Liver (tissue), 9 donors: ENCODE data around the gene A4GALT. TPM values are rescaled to one million over a fixed set of nuclear protein-coding genes. Genes with fewer than 3 reads are reported as not detected.
A peak's percentile ranks its signal among the peaks of the same experiment; 100 is the strongest.

Experiments used
- DNase-seq: peaks from one replicate; pipeline ENCODE4 v3.0.0-alpha.2; 2017; ENCODE audit warnings: low spot score
- H3K27ac ChIP-seq, 2 donors: one replicate each; pipeline ENCODE4 v1.7.0; 2013; ENCODE audit warnings: inconsistent platforms in 2 of 2, low read length in 2 of 2, control low read depth in 1 of 2, low read depth in 1 of 2, mild to moderate bottlenecking in 1 of 2
- H3K27me3 ChIP-seq, 4 donors: one replicate each; pipeline versions ENCODE4 v1.6.1 to v1.7.0; 2013; ENCODE audit warnings: low read length in 3 of 4, inconsistent platforms in 1 of 4, mild to moderate bottlenecking in 1 of 4, moderate library complexity in 1 of 4; ENCODE audit not compliant: control insufficient read depth in 4 of 4, insufficient read depth in 4 of 4
- H3K36me3 ChIP-seq, 4 donors: one replicate each; pipeline versions ENCODE4 v1.6.1 to v1.7.0; 2013; ENCODE audit warnings: low read length in 3 of 4, mild to moderate bottlenecking in 3 of 4, low read depth in 1 of 4, moderate library complexity in 1 of 4; ENCODE audit not compliant: control insufficient read depth in 4 of 4, insufficient read depth in 3 of 4
- H3K4me1 ChIP-seq, 4 donors: one replicate each; pipeline versions ENCODE4 v1.6.1 to v1.7.0; 2013; ENCODE audit warnings: low read length in 3 of 4, mild to moderate bottlenecking in 3 of 4, moderate library complexity in 1 of 4; ENCODE audit not compliant: control insufficient read depth in 4 of 4, insufficient read depth in 4 of 4
- H3K4me3 ChIP-seq, 3 donors: one replicate each; pipeline versions ENCODE4 v1.6.1 to v1.7.0; 2013; ENCODE audit warnings: low read length in 3 of 3, control low read depth in 1 of 3, low read depth in 1 of 3, mild to moderate bottlenecking in 1 of 3
- H3K9ac ChIP-seq, 2 donors: one replicate each; pipeline ENCODE4 v1.7.0; 2013; ENCODE audit warnings: low read length in 2 of 2, mild to moderate bottlenecking in 2 of 2, moderate library complexity in 2 of 2, control low read depth in 1 of 2, low read depth in 1 of 2
- H3K9me3 ChIP-seq, 4 donors: one replicate each; pipeline versions ENCODE4 v1.6.1 to v1.7.0; 2013; ENCODE audit warnings: low read length in 3 of 4; ENCODE audit not compliant: control insufficient read depth in 4 of 4
- CTCF ChIP-seq: fragments of 150-350 bp; IDR thresholded peaks from 2 replicates; pipeline ENCODE4 v1.5.1; 2017; ENCODE audit warnings: improper control_type of control experiment, low read depth, low read length; ENCODE audit not compliant: missing input control
- EGR1 ChIP-seq, 2 donors: IDR thresholded peaks; 2 replicates each; pipeline ENCODE4 v1.6.1; 2016 to 2018; ENCODE audit warnings: antibody characterized with exemption in 2 of 2, low read depth in 2 of 2
- FOXA1 ChIP-seq: IDR thresholded peaks from 2 replicates; pipeline ENCODE4 v1.6.1; 2016; ENCODE audit warnings: antibody characterized with exemption
- FOXA2 ChIP-seq: IDR thresholded peaks from 2 replicates; pipeline ENCODE4 v1.6.1; 2016; ENCODE audit warnings: antibody characterized with exemption
- GABPA ChIP-seq, 2 donors: IDR thresholded peaks in 1 of 2; conservative IDR thresholded peaks in 1 of 2; 2 replicates each; pipeline ENCODE4 v1.6.1; 2016; ENCODE audit warnings: antibody characterized with exemption in 2 of 2, mild to moderate bottlenecking in 1 of 2, moderate library complexity in 1 of 2
- HNF4A ChIP-seq, 2 donors: conservative IDR thresholded peaks; 2 replicates each; pipeline ENCODE4 v1.6.1; 2016; ENCODE audit warnings: antibody characterized with exemption in 2 of 2, mild to moderate bottlenecking in 2 of 2
- HNF4G ChIP-seq: IDR thresholded peaks from 2 replicates; pipeline ENCODE4 v1.6.1; 2016; ENCODE audit warnings: antibody characterized with exemption
- JUND ChIP-seq, 2 donors: IDR thresholded peaks; 2 replicates each; pipeline ENCODE4 v1.6.1; 2016; ENCODE audit warnings: antibody characterized with exemption in 2 of 2
- MAX ChIP-seq: IDR thresholded peaks from 2 replicates; pipeline ENCODE4 v1.6.1; 2016; ENCODE audit warnings: antibody characterized with exemption
- NR2F2 ChIP-seq: IDR thresholded peaks from 2 replicates; pipeline ENCODE4 v1.6.1; 2016; ENCODE audit warnings: antibody characterized with exemption
- RAD21 ChIP-seq, 2 donors: IDR thresholded peaks; 2 replicates each; pipeline ENCODE4 v1.6.1; 2016; ENCODE audit warnings: antibody characterized with exemption in 2 of 2, mild to moderate bottlenecking in 2 of 2
- RXRA ChIP-seq, 2 donors: IDR thresholded peaks; 2 replicates each; pipeline ENCODE4 v1.6.1; 2017 to 2018; ENCODE audit warnings: antibody characterized with exemption in 2 of 2, mild to moderate bottlenecking in 1 of 2
- SP1 ChIP-seq: IDR thresholded peaks from 2 replicates; pipeline ENCODE4 v1.6.1; 2018; ENCODE audit warnings: antibody characterized with exemption, mild to moderate bottlenecking
- TAF1 ChIP-seq: conservative IDR thresholded peaks from 2 replicates; pipeline ENCODE4 v1.6.1; 2016; ENCODE audit warnings: antibody characterized with exemption, mild to moderate bottlenecking
- YY1 ChIP-seq: IDR thresholded peaks from 2 replicates; pipeline ENCODE4 v1.6.1; 2016; ENCODE audit warnings: antibody characterized with exemption, mild to moderate bottlenecking
- ZBTB33 ChIP-seq: IDR thresholded peaks from 2 replicates; pipeline ENCODE4 v1.6.1; 2016; ENCODE audit warnings: antibody characterized with exemption
- WGBS: extraction: QIAGEN DNeasy Blood & Tissue Kit; methylation state at CpG from one replicate; pipeline ENCODE4 v1.1.7; 2013; 5-methylcytosine and 5-hydroxymethylcytosine counted together
- polyA plus RNA-seq, 2 donors: library from polyadenylated mRNA; stranded (reverse) in 1 of 2; unstranded in 1 of 2; fragments of 200-250 nt in 1 of 2; fragments of >200 nt in 1 of 2; fragmentation: Nextera tagmentation in 1 of 2; extraction: Ambion mirVana in 1 of 2; gene quantifications; one replicate each; pipeline versions ENCODE4 v1.2.1 to v1.2.3, GENCODE V29; 2013 to 2015
- total RNA-seq, 2 donors: library from RNA; depleted of rRNA; stranded (reverse); fragments of >200 nt; gene quantifications; one replicate each; pipeline ENCODE4 v1.2.3, GENCODE V29; 2014
- TF ChIP-seq, protein P1 (sequence below): IDR thresholded peaks from 2 replicates; pipeline ENCODE4 v1.6.1; 2016; ENCODE audit warnings: antibody characterized with exemption
- donor health status: healthy.
- donor health status: healthy.
- donor health status: healthy.
- donor health status: healthy.
- donor health status: healthy.

The A4GALT gene
- total and polyA plus RNA-seq, 4 donors = 1.6 to 8.2 (median 2.0) TPM

- Histone ChIP-seq H3K4me3 (no peak overlapping the region), H3K27ac (no peak overlapping the region), H3K9ac (no peak overlapping the region), H3K36me3 (no peaks in the 10 kb centered on the region), H3K9me3 (no peaks in the 10 kb centered on the region), H3K27me3 (peaks cover 0 to 2% (median 0%) of the 10 kb centered on the region in 4 donors), H3K4me1 (peaks cover 5 to 10% (median 9%) of the 10 kb centered on the region in 4 donors)
- WGBS = 68% methylated on average over 5 of the region's 5 CpGs
- no peak for TF ChIP-seq MAX
- no peak for TF ChIP-seq SP1
- TF ChIP-seq FOXA1 = no peak
- DNase-seq = no peak
These were observed 3.4 kb upstream of the A4GALT start for GRCh38 chr22:42724062-42724461.

- Histone ChIP-seq H3K36me3 (no peaks in the 10 kb centered on the region), H3K9ac (no peak overlapping the region), H3K9me3 (no peaks in the 10 kb centered on the region), H3K4me3 (peak overlapping the region in 2 of 3 donors; percentile 30 to 61), H3K27ac (no peak overlapping the region), H3K27me3 (peaks cover 0 to 2% (median 0%) of the 10 kb centered on the region in 4 donors), H3K4me1 (peaks cover 5 to 16% (median 12%) of the 10 kb centered on the region in 4 donors)
- 6% methylated on average over 22 of the region's 22 CpGs for WGBS
- TF ChIP-seq JUND (IDR thresholded peaks at IDR 0.05) (no peak), HNF4G (no peak), HNF4A (conservative IDR thresholded peaks at IDR 0.05) (no peak), TAF1 (no peak), EGR1 (IDR thresholded peaks at IDR 0.05; ENCODE audit: low read depth in 2 of 2) (no peak), ZBTB33 (no peak), NR2F2 (no peak), SP1 (no peak)
- TF ChIP-seq, protein P1, sequence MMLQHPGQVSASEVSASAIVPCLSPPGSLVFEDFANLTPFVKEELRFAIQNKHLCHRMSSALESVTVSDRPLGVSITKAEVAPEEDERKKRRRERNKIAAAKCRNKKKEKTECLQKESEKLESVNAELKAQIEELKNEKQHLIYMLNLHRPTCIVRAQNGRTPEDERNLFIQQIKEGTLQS = no peak
- no peak for DNase-seq
These were observed 370 bp upstream of the A4GALT start for GRCh38 chr22:42721045-42721434.

DNA sequence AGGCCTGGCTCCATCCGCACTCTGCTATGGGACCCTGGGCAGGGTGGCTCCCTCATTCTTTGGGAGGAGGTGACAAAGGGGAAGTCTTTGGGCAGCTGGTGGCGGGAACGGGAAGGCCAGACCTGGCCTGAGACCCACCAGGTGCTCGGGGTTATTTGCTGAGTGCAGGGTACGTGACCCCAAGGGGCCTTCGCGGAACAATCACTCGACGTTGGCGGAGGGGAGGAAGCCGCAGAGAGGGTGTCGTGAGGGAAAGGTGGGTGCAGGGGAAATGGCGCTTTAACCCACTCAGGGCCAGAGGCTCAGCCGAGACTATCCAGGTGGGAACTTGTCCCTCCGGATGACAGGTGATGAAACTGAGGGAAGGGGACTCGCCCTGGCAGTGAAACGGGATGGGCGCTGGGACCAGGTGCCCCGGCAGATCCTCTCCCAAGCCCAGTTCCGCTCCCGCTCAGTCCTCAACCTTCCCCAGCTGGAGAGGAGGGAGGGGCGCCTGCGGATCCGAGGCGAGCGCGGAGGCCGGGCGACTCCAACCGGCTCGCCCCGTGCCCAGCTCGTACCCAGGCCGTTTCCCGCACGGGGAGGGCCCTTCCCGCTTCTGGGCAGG lies 911 bp downstream of the A4GALT start:
- peaks cover 5 to 16% (median 12%) of the 10 kb centered on the region in 4 donors for H3K4me1 ChIP-seq
- no peak for DNase-seq
- no peak overlapping the region for H3K9ac ChIP-seq
- no peak overlapping the region for H3K27ac ChIP-seq
- no peaks in the 10 kb centered on the region for H3K9me3 ChIP-seq
- no peaks in the 10 kb centered on the region for H3K36me3 ChIP-seq
- 14% methylated on average over 37 of the region's 37 CpGs for WGBS
- H3K27me3 ChIP-seq = peaks cover 0 to 2% (median 0%) of the 10 kb centered on the region in 4 donors
- peak overlapping the region in 2 of 3 donors; percentile 46 to 61 for H3K4me3 ChIP-seq
- no peak for TF ChIP-seq RXRA (IDR thresholded peaks at IDR 0.05)
- TF ChIP-seq FOXA1 = no peak
- no peak for TF ChIP-seq HNF4A (conservative IDR thresholded peaks at IDR 0.05)
- TF ChIP-seq SP1 = no peak
- TF ChIP-seq HNF4G = no peak
- no peak for TF ChIP-seq TAF1
- TF ChIP-seq RAD21 (IDR thresholded peaks at IDR 0.05) = no peak
- TF ChIP-seq ZBTB33 = no peak
- no peak for TF ChIP-seq FOXA2
- TF ChIP-seq YY1 = no peak
- no peak for TF ChIP-seq EGR1 (IDR thresholded peaks at IDR 0.05; ENCODE audit: low read depth in 2 of 2)
- no peak for TF ChIP-seq NR2F2
- TF ChIP-seq, protein P1 = no peak
- TF ChIP-seq MAX = no peak
- TF ChIP-seq GABPA (IDR thresholded peaks at IDR 0.05 in 1 of 2, conservative IDR thresholded peaks at IDR 0.05 in 1 of 2) = no peak
- no peak for TF ChIP-seq JUND (IDR thresholded peaks at IDR 0.05)
- TF ChIP-seq CTCF = no peak
